Liver (tissue), 9 donors: ENCODE results near the gene BPTF. TPM values are rescaled to one million over a fixed set of nuclear protein-coding genes. Genes with fewer than 3 reads are reported as not detected.
"Not testable (repeated sequence)": the region's sequence is repeated elsewhere in the genome, so short reads cannot be mapped to it uniquely, and the experiment has no call there.

Experiments
- DNase-seq: peaks from one replicate; pipeline ENCODE4 v3.0.0-alpha.2; 2017; ENCODE audit warnings: low spot score
- H3K27ac ChIP-seq, 2 donors: one replicate each; pipeline ENCODE4 v1.7.0; 2013; ENCODE audit warnings: inconsistent platforms in 2 of 2, low read length in 2 of 2, control low read depth in 1 of 2, low read depth in 1 of 2, mild to moderate bottlenecking in 1 of 2
- H3K27me3 ChIP-seq, 4 donors: one replicate each; pipeline versions ENCODE4 v1.6.1 to v1.7.0; 2013; ENCODE audit warnings: low read length in 3 of 4, inconsistent platforms in 1 of 4, mild to moderate bottlenecking in 1 of 4, moderate library complexity in 1 of 4; ENCODE audit not compliant: control insufficient read depth in 4 of 4, insufficient read depth in 4 of 4
- H3K36me3 ChIP-seq, 4 donors: one replicate each; pipeline versions ENCODE4 v1.6.1 to v1.7.0; 2013; ENCODE audit warnings: low read length in 3 of 4, mild to moderate bottlenecking in 3 of 4, low read depth in 1 of 4, moderate library complexity in 1 of 4; ENCODE audit not compliant: control insufficient read depth in 4 of 4, insufficient read depth in 3 of 4
- H3K4me1 ChIP-seq, 4 donors: one replicate each; pipeline versions ENCODE4 v1.6.1 to v1.7.0; 2013; ENCODE audit warnings: low read length in 3 of 4, mild to moderate bottlenecking in 3 of 4, moderate library complexity in 1 of 4; ENCODE audit not compliant: control insufficient read depth in 4 of 4, insufficient read depth in 4 of 4
- H3K4me3 ChIP-seq, 3 donors: one replicate each; pipeline versions ENCODE4 v1.6.1 to v1.7.0; 2013; ENCODE audit warnings: low read length in 3 of 3, control low read depth in 1 of 3, low read depth in 1 of 3, mild to moderate bottlenecking in 1 of 3
- H3K9ac ChIP-seq, 2 donors: one replicate each; pipeline ENCODE4 v1.7.0; 2013; ENCODE audit warnings: low read length in 2 of 2, mild to moderate bottlenecking in 2 of 2, moderate library complexity in 2 of 2, control low read depth in 1 of 2, low read depth in 1 of 2
- H3K9me3 ChIP-seq, 4 donors: one replicate each; pipeline versions ENCODE4 v1.6.1 to v1.7.0; 2013; ENCODE audit warnings: low read length in 3 of 4; ENCODE audit not compliant: control insufficient read depth in 4 of 4
- CTCF ChIP-seq: fragments of 150-350 bp; IDR thresholded peaks from 2 replicates; pipeline ENCODE4 v1.5.1; 2017; ENCODE audit warnings: improper control_type of control experiment, low read depth, low read length; ENCODE audit not compliant: missing input control
- FOXA1 ChIP-seq: IDR thresholded peaks from 2 replicates; pipeline ENCODE4 v1.6.1; 2016; ENCODE audit warnings: antibody characterized with exemption
- FOXA2 ChIP-seq: IDR thresholded peaks from 2 replicates; pipeline ENCODE4 v1.6.1; 2016; ENCODE audit warnings: antibody characterized with exemption
- GABPA ChIP-seq, 2 donors: IDR thresholded peaks in 1 of 2; conservative IDR thresholded peaks in 1 of 2; 2 replicates each; pipeline ENCODE4 v1.6.1; 2016; ENCODE audit warnings: antibody characterized with exemption in 2 of 2, mild to moderate bottlenecking in 1 of 2, moderate library complexity in 1 of 2
- HNF4G ChIP-seq: IDR thresholded peaks from 2 replicates; pipeline ENCODE4 v1.6.1; 2016; ENCODE audit warnings: antibody characterized with exemption
- JUND ChIP-seq, 2 donors: IDR thresholded peaks; 2 replicates each; pipeline ENCODE4 v1.6.1; 2016; ENCODE audit warnings: antibody characterized with exemption in 2 of 2
- NR2F2 ChIP-seq: IDR thresholded peaks from 2 replicates; pipeline ENCODE4 v1.6.1; 2016; ENCODE audit warnings: antibody characterized with exemption
- SP1 ChIP-seq: IDR thresholded peaks from 2 replicates; pipeline ENCODE4 v1.6.1; 2018; ENCODE audit warnings: antibody characterized with exemption, mild to moderate bottlenecking
- YY1 ChIP-seq: IDR thresholded peaks from 2 replicates; pipeline ENCODE4 v1.6.1; 2016; ENCODE audit warnings: antibody characterized with exemption, mild to moderate bottlenecking
- WGBS: extraction: QIAGEN DNeasy Blood & Tissue Kit; methylation state at CpG from one replicate; pipeline ENCODE4 v1.1.7; 2013; 5-methylcytosine and 5-hydroxymethylcytosine counted together
- polyA plus RNA-seq, 2 donors: library from polyadenylated mRNA; stranded (reverse) in 1 of 2; unstranded in 1 of 2; fragments of 200-250 nt in 1 of 2; fragments of >200 nt in 1 of 2; fragmentation: Nextera tagmentation in 1 of 2; extraction: Ambion mirVana in 1 of 2; gene quantifications; one replicate each; pipeline versions ENCODE4 v1.2.1 to v1.2.3, GENCODE V29; 2013 to 2015
- total RNA-seq, 2 donors: library from RNA; depleted of rRNA; stranded (reverse); fragments of >200 nt; gene quantifications; one replicate each; pipeline ENCODE4 v1.2.3, GENCODE V29; 2014
- TF ChIP-seq, protein P1 (sequence below): IDR thresholded peaks from 2 replicates; pipeline ENCODE4 v1.6.1; 2016; ENCODE audit warnings: antibody characterized with exemption
- TF ChIP-seq, protein P2 (sequence below): IDR thresholded peaks from 2 replicates; pipeline ENCODE4 v1.6.1; 2016; ENCODE audit warnings: antibody characterized with exemption, mild to moderate bottlenecking
- donor health status: healthy.
- donor health status: healthy.
- donor health status: healthy.
- donor health status: healthy.
- donor health status: healthy.

Gene BPTF
- total and polyA plus RNA-seq, 4 donors = 8.1 to 51.7 (median 29.5) TPM

DNA sequence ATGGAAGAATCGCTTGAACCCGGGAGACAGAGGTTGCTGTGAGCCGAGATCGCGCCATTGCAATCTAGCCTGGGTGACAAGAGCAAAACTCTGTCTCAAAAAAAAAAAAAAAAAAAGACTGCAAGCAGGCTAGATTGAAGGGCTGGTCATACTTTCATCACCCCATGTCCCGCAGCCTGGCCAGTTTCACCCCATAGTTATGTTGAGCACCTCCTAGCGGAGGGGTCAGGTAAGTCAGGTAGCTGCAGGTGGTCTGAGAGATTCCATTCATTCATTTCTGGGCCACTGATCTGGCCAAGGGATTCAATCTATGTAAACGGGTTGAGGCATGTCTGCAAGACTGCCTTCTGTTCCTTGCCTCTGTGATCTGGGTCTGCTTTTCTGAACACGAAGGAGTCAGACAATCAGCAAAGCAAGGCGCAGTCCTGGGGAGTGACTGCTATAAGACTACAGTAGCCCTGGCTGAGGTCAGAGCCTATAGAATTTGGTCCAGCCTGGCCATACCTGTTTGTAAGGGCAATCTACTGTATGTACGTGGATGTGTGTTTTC, 23.6 kb upstream of the BPTF start:
- WGBS = 97% methylated on average over 11 of the region's 11 CpGs
- H3K9ac ChIP-seq = no peak overlapping the region
- H3K27ac ChIP-seq = no peak overlapping the region
- no peaks in the 10 kb centered on the region for H3K9me3 ChIP-seq
- no peak overlapping the region for H3K4me3 ChIP-seq
- H3K4me1 ChIP-seq = no peaks in the 10 kb centered on the region
- H3K27me3 ChIP-seq = no peaks in the 10 kb centered on the region
- no peak for TF ChIP-seq CTCF
- H3K36me3 ChIP-seq = no peaks in the 10 kb centered on the region
- DNase-seq = no peak

GRCh38 chr17:67810464-67810863, 14.8 kb upstream of the BPTF start:
- TF ChIP-seq NR2F2 = no peak
- TF ChIP-seq CTCF = no peak
- TF ChIP-seq JUND (IDR thresholded peaks at IDR 0.05) = no peak
- TF ChIP-seq FOXA1 = no peak
- no peak for TF ChIP-seq YY1
- TF ChIP-seq HNF4G = no peak
- TF ChIP-seq GABPA (IDR thresholded peaks at IDR 0.05 in 1 of 2, conservative IDR thresholded peaks at IDR 0.05 in 1 of 2) = no peak
- TF ChIP-seq, protein P1, sequence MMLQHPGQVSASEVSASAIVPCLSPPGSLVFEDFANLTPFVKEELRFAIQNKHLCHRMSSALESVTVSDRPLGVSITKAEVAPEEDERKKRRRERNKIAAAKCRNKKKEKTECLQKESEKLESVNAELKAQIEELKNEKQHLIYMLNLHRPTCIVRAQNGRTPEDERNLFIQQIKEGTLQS = no peak
- TF ChIP-seq, protein P2, sequence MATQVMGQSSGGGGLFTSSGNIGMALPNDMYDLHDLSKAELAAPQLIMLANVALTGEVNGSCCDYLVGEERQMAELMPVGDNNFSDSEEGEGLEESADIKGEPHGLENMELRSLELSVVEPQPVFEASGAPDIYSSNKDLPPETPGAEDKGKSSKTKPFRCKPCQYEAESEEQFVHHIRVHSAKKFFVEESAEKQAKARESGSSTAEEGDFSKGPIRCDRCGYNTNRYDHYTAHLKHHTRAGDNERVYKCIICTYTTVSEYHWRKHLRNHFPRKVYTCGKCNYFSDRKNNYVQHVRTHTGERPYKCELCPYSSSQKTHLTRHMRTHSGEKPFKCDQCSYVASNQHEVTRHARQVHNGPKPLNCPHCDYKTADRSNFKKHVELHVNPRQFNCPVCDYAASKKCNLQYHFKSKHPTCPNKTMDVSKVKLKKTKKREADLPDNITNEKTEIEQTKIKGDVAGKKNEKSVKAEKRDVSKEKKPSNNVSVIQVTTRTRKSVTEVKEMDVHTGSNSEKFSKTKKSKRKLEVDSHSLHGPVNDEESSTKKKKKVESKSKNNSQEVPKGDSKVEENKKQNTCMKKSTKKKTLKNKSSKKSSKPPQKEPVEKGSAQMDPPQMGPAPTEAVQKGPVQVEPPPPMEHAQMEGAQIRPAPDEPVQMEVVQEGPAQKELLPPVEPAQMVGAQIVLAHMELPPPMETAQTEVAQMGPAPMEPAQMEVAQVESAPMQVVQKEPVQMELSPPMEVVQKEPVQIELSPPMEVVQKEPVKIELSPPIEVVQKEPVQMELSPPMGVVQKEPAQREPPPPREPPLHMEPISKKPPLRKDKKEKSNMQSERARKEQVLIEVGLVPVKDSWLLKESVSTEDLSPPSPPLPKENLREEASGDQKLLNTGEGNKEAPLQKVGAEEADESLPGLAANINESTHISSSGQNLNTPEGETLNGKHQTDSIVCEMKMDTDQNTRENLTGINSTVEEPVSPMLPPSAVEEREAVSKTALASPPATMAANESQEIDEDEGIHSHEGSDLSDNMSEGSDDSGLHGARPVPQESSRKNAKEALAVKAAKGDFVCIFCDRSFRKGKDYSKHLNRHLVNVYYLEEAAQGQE = no peak
- no peak for TF ChIP-seq FOXA2
- TF ChIP-seq SP1 = no peak
- no peaks in the 10 kb centered on the region for H3K9me3 ChIP-seq
- H3K27me3 ChIP-seq = no peaks in the 10 kb centered on the region
- H3K36me3 ChIP-seq = no peaks in the 10 kb centered on the region
- no peak for DNase-seq
- no peaks in the 10 kb centered on the region for H3K4me1 ChIP-seq
- H3K27ac ChIP-seq = no peak overlapping the region
- WGBS = 89% methylated on average over 1 of the region's 1 CpG
- no peak overlapping the region for H3K9ac ChIP-seq
- H3K4me3 ChIP-seq = no peak overlapping the region

GRCh38 chr17:67812380-67812779, 12.9 kb upstream of the BPTF start:
- not testable (repeated sequence) for H3K4me1 ChIP-seq, H3K9me3 ChIP-seq, H3K36me3 ChIP-seq, DNase-seq, H3K27me3 ChIP-seq, H3K9ac ChIP-seq, H3K27ac ChIP-seq, H3K4me3 ChIP-seq
- 95% methylated on average over 6 of the region's 6 CpGs for WGBS
